Measurements from ENCODE around the gene GALNT17. TPM values are rescaled to one million over a fixed set of nuclear protein-coding genes. Genes with fewer than 3 reads are reported as not detected.

Gene GALNT17
- total and polyA plus RNA-seq, 5 experiments from 2014 or later, result not detected

GRCh38 chr7:71409550-71410157, 277.7 kb downstream of the GALNT17 start:
- Mint-ChIP-seq H3K4me3 (no peak overlapping the region), H3K36me3 (peaks cover 0 to 9% (median 0%) of the 10 kb centered on the region in 3 donors), H3K9me3 (peaks cover 7 to 48% (median 22%) of the 10 kb centered on the region in 9 donors), H3K27ac (no peak overlapping the region), H3K4me1 (no peaks in the 10 kb centered on the region), H3K27me3 (no peaks in the 10 kb centered on the region)
- ATAC-seq (no peak), DNase-seq (no peak)
- POLR2A ChIA-PET, result no interaction called here

- Mint-ChIP-seq H3K27me3 (no peaks in the 10 kb centered on the region), H3K4me3 (no peak overlapping the region), H3K27ac (no peak overlapping the region), H3K9me3 (peaks cover 7 to 48% (median 23%) of the 10 kb centered on the region in 9 donors), H3K4me1 (no peaks in the 10 kb centered on the region), H3K36me3 (peaks cover 0 to 9% (median 0%) of the 10 kb centered on the region in 3 donors)
- POLR2A ChIA-PET, result no interaction called here
- no peak for ATAC-seq
- no peak for DNase-seq
Observed at GRCh38 chr7:71411475-71411874, 279.5 kb downstream of the GALNT17 start.

GRCh38 chr7:71414490-71414889, 282.5 kb downstream of the GALNT17 start:
- Mint-ChIP-seq H3K9me3 (peaks cover 0 to 31% (median 25%) of the 10 kb centered on the region in 9 donors), H3K27me3 (no peaks in the 10 kb centered on the region), H3K27ac (no peak overlapping the region), H3K36me3 (peaks cover 0 to 9% (median 0%) of the 10 kb centered on the region in 3 donors), H3K4me1 (no peaks in the 10 kb centered on the region), H3K4me3 (no peak overlapping the region)
- POLR2A ChIA-PET, result no interaction called here
- DNase-seq (no peak), ATAC-seq (no peak)

- POLR2A ChIA-PET, result no interaction called here
- ATAC-seq, result no peak
- Mint-ChIP-seq H3K27me3 (no peaks in the 10 kb centered on the region), H3K36me3 (no peaks in the 10 kb centered on the region), H3K27ac (no peak overlapping the region), H3K4me1 (no peaks in the 10 kb centered on the region), H3K9me3 (peaks cover 0 to 17% (median 4%) of the 10 kb centered on the region in 9 donors), H3K4me3 (no peak overlapping the region)
- DNase-seq, result no peak
Observed at GRCh38 chr7:71419546-71420337, 287.8 kb downstream of the GALNT17 start.

- no peak for ATAC-seq
- no peak for DNase-seq
- POLR2A ChIA-PET, result no interaction called here
- H3K27ac Mint-ChIP-seq, result no peak overlapping the region
- H3K27me3 Mint-ChIP-seq, result no peaks in the 10 kb centered on the region
- no peak overlapping the region for H3K4me3 Mint-ChIP-seq
- H3K36me3 Mint-ChIP-seq, result no peaks in the 10 kb centered on the region
- H3K4me1 Mint-ChIP-seq, result no peaks in the 10 kb centered on the region
- peaks cover 0 to 14% (median 3%) of the 10 kb centered on the region in 9 donors for H3K9me3 Mint-ChIP-seq
Observed at GRCh38 chr7:71422104-71422503, 290.2 kb downstream of the GALNT17 start.

- POLR2A ChIA-PET, result no interaction called here
- ATAC-seq (no peak), DNase-seq (no peak)
- Mint-ChIP-seq H3K4me1 (no peaks in the 10 kb centered on the region), H3K4me3 (no peak overlapping the region), H3K27me3 (peaks cover 0 to 3% (median 0%) of the 10 kb centered on the region in 5 donors), H3K9me3 (peaks cover 0 to 9% (median 4%) of the 10 kb centered on the region in 9 donors), H3K27ac (no peak overlapping the region), H3K36me3 (no peaks in the 10 kb centered on the region)
Observed at GRCh38 chr7:71424166-71425035, 292.5 kb downstream of the GALNT17 start.

- Mint-ChIP-seq H3K27me3 (peaks cover 0 to 3% (median 0%) of the 10 kb centered on the region in 5 donors), H3K36me3 (no peaks in the 10 kb centered on the region), H3K27ac (no peak overlapping the region), H3K4me1 (no peaks in the 10 kb centered on the region), H3K4me3 (no peak overlapping the region), H3K9me3 (peaks cover 0 to 13% (median 3%) of the 10 kb centered on the region in 9 donors)
- no peak for ATAC-seq
- POLR2A ChIA-PET, result no interaction called here
- DNase-seq, result no peak
Observed at GRCh38 chr7:71429083-71429482, 297.1 kb downstream of the GALNT17 start.

GRCh38 chr7:71430246-71430645, 298.3 kb downstream of the GALNT17 start:
- Mint-ChIP-seq H3K36me3 (no peaks in the 10 kb centered on the region), H3K9me3 (peaks cover 0 to 19% (median 3%) of the 10 kb centered on the region in 9 donors), H3K27ac (no peak overlapping the region), H3K4me1 (no peaks in the 10 kb centered on the region), H3K27me3 (peaks cover 0 to 3% (median 0%) of the 10 kb centered on the region in 5 donors), H3K4me3 (no peak overlapping the region)
- ATAC-seq (no peak), DNase-seq (no peak)
- POLR2A ChIA-PET, result no interaction called here

GRCh38 chr7:71439321-71439720, 307.4 kb downstream of the GALNT17 start:
- Mint-ChIP-seq H3K36me3 (no peaks in the 10 kb centered on the region), H3K27me3 (no peaks in the 10 kb centered on the region), H3K4me1 (no peaks in the 10 kb centered on the region), H3K4me3 (no peak overlapping the region), H3K27ac (no peak overlapping the region), H3K9me3 (peaks cover 0 to 30% (median 18%) of the 10 kb centered on the region in 9 donors)
- POLR2A ChIA-PET, result no interaction called here
- DNase-seq (no peak), ATAC-seq (no peak)

- DNase-seq, result no peak
- ATAC-seq, result no peak
- H3K36me3 Mint-ChIP-seq, result no peaks in the 10 kb centered on the region
- H3K9me3 Mint-ChIP-seq, result peaks cover under 1 to 20% (median 10%) of the 10 kb centered on the region in 9 donors
- H3K27ac Mint-ChIP-seq, result no peak overlapping the region
- POLR2A ChIA-PET, result no interaction called here
- no peaks in the 10 kb centered on the region for H3K27me3 Mint-ChIP-seq
- H3K4me3 Mint-ChIP-seq, result no peak overlapping the region
- H3K4me1 Mint-ChIP-seq, result no peaks in the 10 kb centered on the region
Observed at GRCh38 chr7:71442492-71443190, 310.7 kb downstream of the GALNT17 start.

GRCh38 chr7:71443191-71443530, 311.2 kb downstream of the GALNT17 start:
- DNase-seq, result no peak
- H3K36me3 Mint-ChIP-seq, result no peaks in the 10 kb centered on the region
- H3K9me3 Mint-ChIP-seq, result peaks cover 3 to 25% (median 14%) of the 10 kb centered on the region in 9 donors
- no peak overlapping the region for H3K4me3 Mint-ChIP-seq
- no peak for ATAC-seq
- POLR2A ChIA-PET, result no interaction called here
- H3K27me3 Mint-ChIP-seq, result no peaks in the 10 kb centered on the region
- H3K4me1 Mint-ChIP-seq, result no peaks in the 10 kb centered on the region
- H3K27ac Mint-ChIP-seq, result no peak overlapping the region

- H3K36me3 Mint-ChIP-seq, result no peaks in the 10 kb centered on the region
- peaks cover 3 to 26% (median 14%) of the 10 kb centered on the region in 9 donors for H3K9me3 Mint-ChIP-seq
- H3K27me3 Mint-ChIP-seq, result no peaks in the 10 kb centered on the region
- no peak for DNase-seq
- no peak overlapping the region for H3K27ac Mint-ChIP-seq
- H3K4me3 Mint-ChIP-seq, result no peak overlapping the region
- H3K4me1 Mint-ChIP-seq, result no peaks in the 10 kb centered on the region
- no peak for ATAC-seq
- POLR2A ChIA-PET, result no interaction called here
Observed at GRCh38 chr7:71444130-71444529, 312.2 kb downstream of the GALNT17 start.

Measured in naive thymus-derived CD8-positive, alpha-beta T cell (primary cell).